Motor neuron (in vitro differentiated cells): ENCODE data around the gene PRDX5. TPM values are rescaled to one million over a fixed set of nuclear protein-coding genes. Genes with fewer than 3 reads are reported as not detected.
A peak's percentile ranks its signal among the peaks of the same experiment; 100 is the strongest.

Source experiments
- ATAC-seq, 8 experiments: fragments of 200-7000 bp; cut with Tn5 transposase; replicated peaks in 6 of 8; 2 replicates each; pipeline ENCODE4 v1.8.0; 2021; ENCODE audit warnings: mild to moderate bottlenecking in 8 of 8, moderate library complexity in 8 of 8
- H3K27ac ChIP-seq, 2 donors: fragments of 250-450 bp; sonication (Bioruptor Pico); 2 replicates each; pipeline ENCODE4 v1.9.0; 2021; ENCODE audit warnings: antibody characterized with exemption in 2 of 2, mild to moderate bottlenecking in 2 of 2, moderate library complexity in 1 of 2
- H3K4me1 ChIP-seq, 2 donors: fragments of 250-450 bp; sonication (Bioruptor Pico); replicated peaks in 1 of 2; 2 replicates each; pipeline ENCODE4 v1.6.1; 2021; ENCODE audit warnings: antibody characterized with exemption in 2 of 2, mild to moderate bottlenecking in 2 of 2, moderate library complexity in 1 of 2
- H3K4me3 ChIP-seq, 5 donors: fragments of 250-450 bp; sonication (Bioruptor Pico); 2 replicates each; pipeline ENCODE4 v1.9.0; 2021; ENCODE audit warnings: antibody characterized with exemption in 5 of 5, mild to moderate bottlenecking in 5 of 5, moderate library complexity in 4 of 5
- WGBS, 10 experiments: fragments of 450-650 bp; shearing (Covaris generic); methylation state at CpG; one replicate each; pipeline ENCODE4 v1.0.0; 2022; 5-methylcytosine and 5-hydroxymethylcytosine counted together
- in situ Hi-C, 9 experiments: fragments of 400-800 bp; cut with MboI; loops; one replicate each; pipeline ENCODE4 v1.15.0; 2021; ENCODE audit warnings: low sequenced_read_pairs in 9 of 9, low pct_unique_long_range_greater_than_20kb in 2 of 9; ENCODE audit not compliant: unreplicated experiment in 9 of 9
- total RNA-seq, 8 experiments: library from RNA; unstranded; fragments of 300-600 nt; gene quantifications; 2 replicates each; pipeline versions ENCODE4 v1.2.3 to v1.2.4, GENCODE V29; 2022

PRDX5 gene
- total RNA-seq, 8 experiments from 2014 or later = 218 to 801 (median 352) TPM

DNA sequence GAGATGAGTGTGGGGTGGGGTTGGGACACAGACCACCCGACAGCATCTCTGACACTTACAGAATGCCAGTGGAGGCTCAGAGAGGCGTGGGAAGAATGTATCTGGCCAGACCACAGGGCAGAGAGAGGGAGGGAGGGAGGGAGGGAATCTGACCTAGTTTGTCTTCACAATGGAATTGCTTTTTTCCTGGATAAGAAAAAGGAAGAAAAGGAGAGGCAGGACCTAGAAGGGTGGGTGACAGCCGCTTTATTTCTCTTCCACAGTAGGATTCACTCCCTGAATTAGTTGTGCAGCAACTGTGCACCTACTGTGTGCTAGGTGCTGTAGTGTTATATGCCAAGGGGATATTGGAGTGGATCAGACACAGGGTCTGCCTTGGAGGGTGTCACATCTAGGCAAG lies 23.1 kb upstream of the PRDX5 start:
- Histone ChIP-seq H3K27ac (no peak overlapping the region), H3K4me3 (no peak overlapping the region), H3K4me1 (peaks cover 3 to 20% of the 10 kb centered on the region in 2 donors)
- in situ Hi-C loops = no loop called here
- 0 to 80% (median 60%) methylated on average over 1 of the region's 3 CpGs; no CpG with 5 or more reads in 7 of the 10 experiments for WGBS, 10 experiments
- ATAC-seq = peak in 1 of 8 experiments; percentile 4

DNA sequence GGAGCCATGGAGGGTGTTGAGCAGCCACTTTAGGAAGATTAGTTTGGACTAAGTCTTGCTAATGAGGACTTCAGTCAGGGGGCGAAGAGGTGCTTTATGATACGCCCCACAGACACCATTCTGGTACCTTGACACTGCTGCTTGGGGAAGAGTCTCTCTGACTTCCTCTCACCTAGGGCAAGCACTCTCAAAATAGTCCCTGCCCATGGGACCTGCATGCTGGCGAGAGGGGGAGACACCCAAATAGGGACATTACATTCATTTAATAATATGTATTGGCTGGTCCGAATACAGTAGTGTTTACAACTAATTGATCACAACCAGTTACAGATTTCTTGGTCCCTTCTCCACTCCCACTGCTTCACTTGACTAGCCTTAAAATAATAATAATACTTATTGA lies 22.2 kb upstream of the PRDX5 start:
- WGBS, 10 experiments = 52 to 100% (median 83%) methylated on average over 1 to 2 of the region's 4 CpGs; no CpG with 5 or more reads in 6 of the 10 experiments
- in situ Hi-C loops = no loop called here
- ATAC-seq = no peak
- Histone ChIP-seq H3K4me3 (no peak overlapping the region), H3K4me1 (peaks cover 3 to 26% of the 10 kb centered on the region in 2 donors), H3K27ac (no peak overlapping the region)

DNA sequence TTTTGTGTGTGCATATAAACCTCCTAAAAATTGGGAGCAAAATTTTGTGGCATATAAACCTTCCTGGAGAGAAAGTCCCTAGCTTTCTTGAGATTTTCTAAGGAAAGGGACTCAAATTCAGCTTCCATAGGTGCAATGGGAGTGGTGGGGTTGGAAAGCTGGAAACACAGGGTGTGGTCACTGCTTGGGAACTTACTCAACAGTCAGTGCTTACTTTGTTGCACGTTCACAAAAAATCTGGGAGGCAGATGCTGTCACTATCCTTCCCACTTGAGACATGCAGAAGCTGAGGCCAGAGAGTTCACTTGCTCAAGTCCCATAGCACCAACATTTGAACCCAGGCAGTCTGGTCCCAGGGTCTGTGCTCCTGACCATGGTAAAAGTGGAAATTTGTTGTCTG lies 21.7 kb upstream of the PRDX5 start:
- H3K27ac ChIP-seq = no peak overlapping the region
- no peak overlapping the region for H3K4me3 ChIP-seq
- H3K4me1 ChIP-seq = peaks cover 1 to 24% of the 10 kb centered on the region in 2 donors
- ATAC-seq = peak in 2 of 8 experiments; percentile 7 to 21
- WGBS, 10 experiments = 0 to 60% (median 8%) methylated on average over 1 of the region's 1 CpG; no CpG with 5 or more reads in 4 of the 10 experiments
- in situ Hi-C loops = no loop called here

DNA sequence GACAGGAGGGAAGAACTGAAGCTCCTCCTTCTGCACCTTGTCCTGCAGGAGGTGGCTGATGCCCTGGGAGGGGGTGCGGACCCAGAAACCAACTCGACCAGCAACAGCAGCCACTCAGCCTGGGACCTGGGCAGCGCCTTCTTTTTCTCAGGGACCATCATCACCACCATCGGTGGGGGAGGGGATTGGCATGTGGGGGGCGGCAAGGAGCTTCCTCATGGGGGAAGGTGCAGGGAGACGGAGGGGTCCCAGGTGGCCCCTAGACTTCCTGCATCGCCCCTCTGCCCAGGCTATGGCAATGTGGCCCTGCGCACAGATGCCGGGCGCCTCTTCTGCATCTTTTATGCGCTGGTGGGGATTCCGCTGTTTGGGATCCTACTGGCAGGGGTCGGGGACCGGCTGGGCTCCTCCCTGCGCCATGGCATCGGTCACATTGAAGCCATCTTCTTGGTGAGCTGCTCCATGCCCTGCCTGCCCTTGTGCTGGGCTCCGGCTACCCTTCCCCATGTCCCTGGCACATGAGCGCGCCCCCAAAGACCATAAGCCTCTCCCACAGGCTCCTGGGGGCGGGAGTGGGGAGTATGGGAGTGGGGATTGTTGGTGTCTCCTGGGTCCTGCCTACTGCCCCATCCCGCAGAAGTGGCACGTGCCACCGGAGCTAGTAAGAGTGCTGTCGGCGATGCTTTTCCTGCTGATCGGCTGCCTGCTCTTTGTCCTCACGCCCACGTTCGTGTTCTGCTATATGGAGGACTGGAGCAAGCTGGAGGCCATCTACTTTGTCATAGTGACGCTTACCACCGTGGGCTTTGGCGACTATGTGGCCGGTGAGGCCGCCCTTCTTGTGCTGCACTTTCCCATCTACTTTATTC lies 20.9 kb upstream of the PRDX5 start:
- in situ Hi-C loops = no loop called here
- peaks cover 0 to 22% of the 10 kb centered on the region in 2 donors for H3K4me1 ChIP-seq
- ATAC-seq = peak in 1 of 8 experiments; percentile 8
- 4 to 10% (median 10%) methylated on average over 2 to 16 of the region's 34 CpGs; no CpG with 5 or more reads in 5 of the 10 experiments for WGBS, 10 experiments
- H3K4me3 ChIP-seq = no peak overlapping the region
- no peak overlapping the region for H3K27ac ChIP-seq

DNA sequence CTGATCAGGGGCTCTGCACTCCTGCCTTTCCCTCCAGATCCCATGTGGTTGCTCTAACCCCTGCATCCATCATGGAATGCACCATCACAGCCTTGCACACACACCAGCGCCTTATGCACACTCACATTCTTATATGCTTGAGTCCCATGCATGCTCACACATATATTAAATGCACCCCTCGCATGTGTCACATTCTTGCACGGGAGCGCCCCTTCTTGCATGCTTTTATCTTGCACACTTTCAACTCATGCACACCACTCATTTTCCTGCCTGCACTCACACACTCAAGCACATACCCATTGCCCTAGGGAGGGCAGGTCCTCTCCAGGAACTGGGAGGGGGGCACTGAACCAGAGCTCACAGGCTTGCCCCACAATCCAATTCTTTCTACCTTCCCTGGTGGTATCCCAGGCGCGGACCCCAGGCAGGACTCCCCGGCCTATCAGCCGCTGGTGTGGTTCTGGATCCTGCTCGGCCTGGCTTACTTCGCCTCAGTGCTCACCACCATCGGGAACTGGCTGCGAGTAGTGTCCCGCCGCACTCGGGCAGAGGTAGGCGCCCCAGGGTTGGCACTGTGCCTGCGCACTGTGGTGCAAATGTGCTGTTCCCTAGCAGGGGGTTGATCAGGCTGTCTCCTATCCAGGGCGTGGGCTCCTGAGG lies 20.1 kb upstream of the PRDX5 start:
- no peak for ATAC-seq
- no peak overlapping the region for H3K27ac ChIP-seq
- in situ Hi-C loops = no loop called here
- no peak overlapping the region for H3K4me3 ChIP-seq
- peaks cover 0 to 22% of the 10 kb centered on the region in 2 donors for H3K4me1 ChIP-seq
- 29 to 93% (median 77%) methylated on average over 1 to 15 of the region's 18 CpGs; no CpG with 5 or more reads in 1 of the 10 experiments for WGBS, 10 experiments

DNA sequence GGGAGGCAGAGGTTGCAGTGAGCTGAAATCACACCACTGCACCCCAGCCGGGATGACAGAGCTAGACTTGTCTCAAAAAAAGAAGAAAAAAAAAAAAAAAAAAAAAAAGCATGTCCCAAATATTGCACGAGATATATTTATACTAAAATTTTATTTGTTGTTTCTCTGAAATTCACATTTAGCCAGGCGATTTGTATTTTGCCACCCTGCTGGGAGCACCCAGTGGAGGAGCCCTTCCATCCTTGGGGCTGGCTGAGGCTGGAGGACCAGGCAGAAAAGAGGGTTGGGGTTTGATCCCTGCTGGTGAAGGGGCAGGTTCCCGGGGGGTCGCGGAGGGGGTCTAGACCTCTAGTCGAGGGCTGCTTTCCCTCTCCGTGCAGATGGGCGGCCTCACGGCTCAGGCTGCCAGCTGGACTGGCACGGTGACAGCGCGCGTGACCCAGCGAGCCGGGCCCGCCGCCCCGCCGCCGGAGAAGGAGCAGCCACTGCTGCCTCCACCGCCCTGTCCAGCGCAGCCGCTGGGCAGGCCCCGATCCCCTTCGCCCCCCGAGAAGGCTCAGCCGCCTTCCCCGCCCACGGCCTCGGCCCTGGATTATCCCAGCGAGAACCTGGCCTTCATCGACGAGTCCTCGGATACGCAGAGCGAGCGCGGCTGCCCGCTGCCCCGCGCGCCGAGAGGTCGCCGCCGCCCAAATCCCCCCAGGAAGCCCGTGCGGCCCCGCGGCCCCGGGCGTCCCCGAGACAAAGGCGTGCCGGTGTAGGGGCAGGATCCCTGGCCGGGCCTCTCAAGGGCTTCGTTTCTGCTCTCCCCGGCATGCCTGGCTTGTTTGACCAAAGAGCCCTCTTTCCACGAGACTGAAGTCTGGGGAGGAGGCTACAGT lies 18.7 kb upstream of the PRDX5 start:
- peak; percentile 6 to 39 (median 29) for ATAC-seq
- WGBS, 10 experiments = 24 to 59% (median 29%) methylated on average over 1 to 9 of the region's 60 CpGs; no CpG with 5 or more reads in 5 of the 10 experiments

DNA sequence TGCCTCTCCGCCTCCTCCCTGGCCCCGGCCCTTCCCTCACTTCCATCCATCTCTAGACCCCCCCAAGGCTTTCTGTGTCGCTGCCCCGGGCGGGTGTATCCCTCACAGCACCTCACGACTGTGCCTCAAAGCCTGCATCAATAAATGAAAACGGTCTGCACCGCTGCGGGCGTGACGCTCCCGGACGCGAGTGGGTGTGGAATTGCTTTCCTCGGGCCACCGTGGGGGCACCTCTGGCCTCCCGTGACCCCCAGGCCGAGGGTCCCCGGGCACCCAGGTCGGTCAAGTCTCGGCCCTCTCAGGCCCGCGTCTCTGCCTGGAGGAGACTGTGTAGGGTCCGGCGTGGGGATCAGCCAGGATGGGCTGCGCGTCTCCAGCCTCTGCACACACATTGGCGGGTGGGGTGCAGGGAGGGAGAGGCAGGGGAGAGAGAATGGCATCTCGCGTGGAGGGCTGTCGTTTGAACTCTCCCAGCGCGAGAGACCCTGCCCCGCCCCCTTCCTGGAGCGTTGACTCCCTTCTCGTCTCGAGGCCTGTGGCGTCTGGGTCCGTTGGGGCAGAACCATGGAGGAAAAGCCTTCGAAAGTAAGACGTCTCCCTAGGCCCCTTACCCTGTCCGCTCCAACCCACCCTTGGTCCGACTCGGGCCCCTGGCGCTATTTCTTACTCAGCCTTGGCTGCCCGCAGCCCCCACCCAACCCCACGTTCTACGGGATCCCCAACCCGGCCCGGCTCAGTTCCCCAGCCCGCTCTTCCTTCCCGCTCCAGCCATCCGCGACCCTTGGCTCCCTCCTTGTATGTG lies 17.9 kb upstream of the PRDX5 start, which contains the start of gene CATSPERZ:
TSS of gene CATSPERZ (plus strand) at position 512 of the 802 bp plus-strand sequence. CDS start at position 565, 53 bp downstream.
- Histone ChIP-seq H3K4me1 (peaks cover 5 to 26% of the 10 kb centered on the region in 2 donors), H3K27ac (no peak within 1 kb of the TSS), H3K4me3 (peak within 1 kb of the TSS in 2 of 5 donors; percentile 7 to 9)
- in situ Hi-C loops = no loop called here
- ATAC-seq = peak in 1 of 8 experiments; percentile 0
- WGBS, 10 experiments = 7 to 50% methylated on average over 2 to 3 of the region's 54 CpGs; no CpG with 5 or more reads in 8 of the 10 experiments

More for the DNA sequence above, 18.7 kb upstream of the PRDX5 start:
- in situ Hi-C loops = no loop called here
- Histone ChIP-seq H3K27ac (no peak overlapping the region), H3K4me1 (peaks cover 5 to 26% of the 10 kb centered on the region in 2 donors), H3K4me3 (peak overlapping the region in 2 of 5 donors; percentile 7 to 9)

DNA sequence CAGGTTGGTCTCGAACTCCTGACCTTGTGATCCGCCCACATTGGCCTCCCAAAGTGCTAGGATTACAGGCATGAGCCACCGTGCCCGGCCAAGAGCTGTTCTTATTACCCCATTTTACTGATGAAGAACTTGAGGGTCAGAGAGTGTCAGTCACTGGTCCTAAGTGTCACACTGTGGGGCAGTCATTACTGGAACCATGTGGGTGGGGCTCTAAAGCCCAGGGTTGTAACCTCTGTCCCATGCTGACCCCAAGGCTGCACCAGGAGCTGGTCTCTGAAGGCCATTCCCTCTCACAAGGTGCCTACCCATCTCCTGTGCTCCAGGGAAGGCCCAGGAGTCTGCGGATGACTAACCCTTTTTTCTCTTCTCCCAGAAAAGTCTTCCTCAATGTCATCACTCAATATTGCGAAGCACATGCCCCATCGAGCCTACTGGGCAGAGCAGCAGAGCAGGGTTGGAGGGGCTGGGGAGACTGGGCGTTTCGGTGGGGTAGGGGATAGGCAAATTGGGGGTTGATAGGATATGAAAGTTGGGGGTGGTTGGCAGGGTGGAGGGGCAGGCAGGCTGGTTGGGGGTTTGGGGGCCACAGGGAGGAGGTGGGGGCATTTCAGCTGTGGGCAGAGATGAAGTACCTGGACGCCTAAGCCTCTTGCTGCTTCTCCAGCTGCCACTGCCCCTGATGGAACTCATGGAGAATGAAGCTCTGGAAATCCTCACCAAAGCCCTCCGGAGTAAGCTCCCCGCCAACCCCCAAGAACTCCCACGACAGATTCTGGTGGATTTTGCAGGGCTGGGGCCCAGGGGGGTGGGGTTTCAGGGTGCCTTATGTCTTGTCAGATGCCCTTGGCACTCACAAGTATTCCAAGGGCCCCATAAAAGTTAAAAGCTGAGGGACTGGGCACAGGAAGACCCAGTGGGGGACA lies 14.6 kb upstream of the PRDX5 start:
- ATAC-seq = no peak
- Histone ChIP-seq H3K27ac (no peak overlapping the region), H3K4me1 (peaks cover 12 to 27% of the 10 kb centered on the region in 2 donors), H3K4me3 (peak overlapping the region in 1 of 5 donors; percentile 35)
- in situ Hi-C loops = no loop called here
- 67 to 95% (median 85%) methylated on average over 3 to 4 of the region's 13 CpGs; no CpG with 5 or more reads in 7 of the 10 experiments for WGBS, 10 experiments

DNA sequence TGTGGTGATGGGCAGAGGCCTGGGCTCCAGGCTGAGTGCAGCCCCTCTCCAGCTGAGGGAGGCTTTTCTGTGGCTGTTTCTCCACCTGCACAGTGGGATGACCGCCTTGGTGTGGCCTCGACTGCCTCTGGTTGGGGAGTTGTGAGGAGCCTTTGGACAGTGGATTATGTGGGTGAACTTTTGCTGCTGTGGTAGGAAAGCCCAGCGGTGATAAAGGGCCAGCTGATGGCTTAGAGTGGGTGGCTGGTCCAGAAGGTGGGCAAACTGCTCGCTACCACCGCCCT lies 13.9 kb upstream of the PRDX5 start:
- H3K27ac ChIP-seq = no peak overlapping the region
- peak overlapping the region; percentile 35 to 67 (median 40) for H3K4me3 ChIP-seq
- peaks cover 12 to 27% of the 10 kb centered on the region in 2 donors for H3K4me1 ChIP-seq
- 0 to 72% (median 40%) methylated on average over 1 to 2 of the region's 5 CpGs; no CpG with 5 or more reads in 7 of the 10 experiments for WGBS, 10 experiments
- in situ Hi-C loops = no loop called here
- ATAC-seq = no peak

DNA sequence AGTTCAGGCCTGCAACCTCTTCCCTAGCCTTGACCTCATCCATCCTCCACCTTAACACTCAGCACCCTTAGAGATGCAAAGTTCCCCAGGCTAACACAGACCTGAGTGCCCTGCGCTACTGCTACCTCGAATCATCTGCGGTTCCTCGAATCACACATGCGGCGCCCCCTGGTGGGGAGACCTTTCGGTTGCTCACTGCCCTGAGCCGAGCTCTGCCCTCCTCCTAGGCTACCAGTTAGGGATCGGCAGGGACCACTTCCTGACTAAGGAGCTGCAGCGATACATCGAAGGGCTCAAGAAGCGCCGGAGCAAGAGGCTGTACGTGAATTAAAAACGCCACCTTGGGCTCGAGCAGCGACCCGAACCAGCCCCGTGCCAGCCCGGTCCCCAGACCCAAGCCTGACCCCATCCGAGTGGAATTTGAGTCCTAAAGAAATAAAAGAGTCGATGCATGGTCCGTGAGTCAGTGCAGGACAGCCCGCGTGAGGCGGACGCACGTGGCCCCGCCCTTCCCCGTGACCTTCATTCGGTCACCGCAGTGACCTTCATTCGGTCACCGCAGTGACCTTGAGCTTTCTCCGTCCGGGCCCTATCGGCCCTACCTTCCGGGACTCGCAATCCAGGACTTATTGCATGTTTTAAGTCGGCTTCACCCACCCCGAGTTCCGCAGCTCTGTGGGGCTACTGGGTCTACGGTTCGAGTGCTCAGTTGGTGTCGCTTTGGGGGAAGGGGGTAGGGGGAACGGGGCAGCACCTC lies 13.4 kb upstream of the PRDX5 start:
- in situ Hi-C loops = no loop called here
- 0 to 8% (median 1%) methylated on average over 2 to 19 of the region's 46 CpGs; no CpG with 5 or more reads in 2 of the 10 experiments for WGBS, 10 experiments
- H3K27ac ChIP-seq = peak overlapping the region; percentile 66 to 68
- peaks cover 12 to 22% of the 10 kb centered on the region in 2 donors for H3K4me1 ChIP-seq
- peak; percentile 25 to 44 (median 36) for ATAC-seq
- peak overlapping the region; percentile 35 to 67 (median 40) for H3K4me3 ChIP-seq
